IMR-90 (cell line): Measurements from ENCODE around the gene CLDN7. TPM values are rescaled to one million over a fixed set of nuclear protein-coding genes. Genes with fewer than 3 reads are reported as not detected.

Experiments used
- ATAC-seq: fragments of 200-7000 bp; cut with Tn5 transposase; 2 replicates; pipeline ENCODE4 v1.9.1; 2020; ENCODE audit warnings: low read depth, mild to moderate bottlenecking, moderate library complexity
- BruUV-seq: library from RNA; stranded (reverse); fragments of 400-500 nt; replicated peaks from 2 replicates; lab custom pipeline; 2021; lab: Mats Ljungman, UMichigan
- CTCF ChIA-PET: fragments of 300-600 bp; formaldehyde crosslinking; extraction: SDS; loops from one replicate; lab custom pipeline; 2021; ENCODE audit warnings: antibody characterized with exemption; lab: Yijun Ruan, JAX
- POLR2A ChIA-PET: fragments of 300-600 bp; sonication (Branson Sonifier 250); formaldehyde crosslinking; loops from one replicate; lab custom pipeline; 2022; ENCODE audit warnings: antibody characterized with exemption; ENCODE audit not compliant: unreplicated experiment; lab: Charles Lee
- DNase-seq: peaks from one replicate; pipeline ENCODE4 v3.0.0; 2013
- H2AFZ ChIP-seq: replicated peaks from 2 replicates; pipeline ENCODE3; 2013; ENCODE audit warnings: low read length, mild to moderate bottlenecking; ENCODE audit not compliant: poor library complexity
- H2AK5ac ChIP-seq: 2 replicates; pipeline ENCODE4 v1.6.1; 2013; ENCODE audit warnings: low read depth, low read length, inconsistent platforms
- H2AK9ac ChIP-seq: replicated peaks from 2 replicates; pipeline ENCODE3; 2013; ENCODE audit warnings: mild to moderate bottlenecking, low read depth, low read length, moderate library complexity; ENCODE audit not compliant: poor library complexity
- H2BK120ac ChIP-seq: 2 replicates; pipeline ENCODE4 v1.6.1; 2013; ENCODE audit warnings: low read depth, low read length, inconsistent platforms
- H2BK15ac ChIP-seq: 3 replicates; pipeline ENCODE4 v1.6.1; 2013; ENCODE audit warnings: low read depth, low read length, inconsistent platforms
- H2BK20ac ChIP-seq: 2 replicates; pipeline ENCODE4 v1.6.1; 2013; ENCODE audit warnings: low read depth, mild to moderate bottlenecking, inconsistent platforms, low read length, moderate library complexity
- H2BK5ac ChIP-seq: 2 replicates; pipeline ENCODE4 v1.6.1; 2013; ENCODE audit warnings: mild to moderate bottlenecking, low read depth, low read length, inconsistent platforms; ENCODE audit not compliant: poor library complexity, severe bottlenecking
- H3K14ac ChIP-seq: replicated peaks from 2 replicates; pipeline ENCODE4 v1.6.1; 2013; ENCODE audit warnings: low read depth, low read length, inconsistent platforms
- H3K18ac ChIP-seq: 2 replicates; pipeline ENCODE4 v1.6.1; 2013; ENCODE audit warnings: low read depth, low read length, control low read depth
- H3K23ac ChIP-seq: 2 replicates; pipeline ENCODE4 v1.6.1; 2013; ENCODE audit warnings: low read depth, low read length, inconsistent platforms
- H3K27ac ChIP-seq: 2 replicates; pipeline ENCODE4 v1.5.1; 2013; ENCODE audit warnings: mild to moderate bottlenecking, control low read depth, low read length; ENCODE audit not compliant: insufficient read depth
- H3K27me3 ChIP-seq: 2 replicates; pipeline ENCODE4 v1.6.1; 2013; ENCODE audit warnings: low read length; ENCODE audit not compliant: control insufficient read depth, insufficient read depth
- H3K36me3 ChIP-seq: 2 replicates; pipeline ENCODE4 v1.6.1; 2013; ENCODE audit warnings: low read length, mixed read lengths; ENCODE audit not compliant: control insufficient read depth, insufficient read depth
- H3K4ac ChIP-seq: 2 replicates; pipeline ENCODE4 v1.6.1; 2013; ENCODE audit warnings: low read depth, low read length, inconsistent platforms
- H3K4me1 ChIP-seq: 2 replicates; pipeline ENCODE4 v1.6.1; 2013; ENCODE audit warnings: low read length, mixed read lengths; ENCODE audit not compliant: control insufficient read depth, insufficient read depth
- H3K4me2 ChIP-seq: 2 replicates; pipeline ENCODE4 v1.6.1; 2013; ENCODE audit warnings: low read depth, mild to moderate bottlenecking, control low read depth, low read length, moderate library complexity
- H3K4me3 ChIP-seq: 2 replicates; pipeline ENCODE4 v1.5.1; 2013; ENCODE audit warnings: low read depth, mild to moderate bottlenecking, control low read depth, low read length, moderate library complexity; ENCODE audit not compliant: insufficient read depth
- H3K56ac ChIP-seq: 2 replicates; pipeline ENCODE4 v1.6.1; 2013; ENCODE audit warnings: low read length, inconsistent platforms; ENCODE audit not compliant: insufficient read depth; ENCODE audit errors: extremely low read depth
- H3K79me1 ChIP-seq, 2 experiments: 2 replicates each; pipeline ENCODE4 v1.6.1; 2013; ENCODE audit warnings: low read length in 2 of 2, inconsistent platforms in 1 of 2, low read depth in 1 of 2
- H3K9ac ChIP-seq: 2 replicates; pipeline ENCODE4 v1.6.1; 2013; ENCODE audit warnings: low read depth, low read length, control low read depth
- H3K9me1 ChIP-seq: 2 replicates; pipeline ENCODE4 v1.6.1; 2013; ENCODE audit warnings: low read length, inconsistent platforms; ENCODE audit not compliant: insufficient read depth
- H3K9me3 ChIP-seq: 2 replicates; pipeline ENCODE4 v1.6.1; 2013; ENCODE audit warnings: low read length; ENCODE audit not compliant: control insufficient read depth, insufficient read depth
- H4K20me1 ChIP-seq: 2 replicates; pipeline ENCODE4 v1.6.1; 2013; ENCODE audit warnings: low read length, inconsistent platforms; ENCODE audit not compliant: insufficient read depth
- H4K5ac ChIP-seq: 2 replicates; pipeline ENCODE4 v1.6.1; 2013; ENCODE audit warnings: mild to moderate bottlenecking, low read depth, low read length, control low read depth
- H4K8ac ChIP-seq, 2 experiments: 2 replicates each; pipeline ENCODE4 v1.6.1; 2013; ENCODE audit warnings: low read depth in 2 of 2, low read length in 2 of 2, control low read depth in 1 of 2, inconsistent platforms in 1 of 2
- H4K91ac ChIP-seq: 2 replicates; pipeline ENCODE4 v1.6.1; 2013; ENCODE audit warnings: low read depth, low read length, inconsistent platforms; ENCODE audit not compliant: insufficient read depth
- CEBPB ChIP-seq: IDR thresholded peaks from 2 replicates; pipeline ENCODE4 v1.6.1; 2012; ENCODE audit warnings: low read depth, low read length, improper control_type of control experiment
- CHD1 ChIP-seq: IDR thresholded peaks from 2 replicates; pipeline ENCODE4 v1.6.1; 2012; ENCODE audit warnings: low read depth, low read length, improper control_type of control experiment
- FOS ChIP-seq: fragments of 150-350 bp; IDR thresholded peaks from 2 replicates; pipeline ENCODE4 v1.6.1; 2016; ENCODE audit warnings: low read depth, low read length
- MAFK ChIP-seq: IDR thresholded peaks from 2 replicates; pipeline ENCODE4 v1.6.1; 2012; ENCODE audit warnings: low read depth, low read length, improper control_type of control experiment
- RAD21 ChIP-seq: IDR thresholded peaks from 2 replicates; pipeline ENCODE4 v1.6.1; 2012; ENCODE audit warnings: low read length, improper control_type of control experiment
- SMC3 ChIP-seq: fragments of 150-350 bp; IDR thresholded peaks from 2 replicates; pipeline ENCODE4 v1.6.1; 2016; ENCODE audit warnings: low read depth, mild to moderate bottlenecking, antibody characterized with exemption, low read length, moderate library complexity
- WGBS, 2 experiments: methylation state at CpG; one replicate each; pipeline versions ENCODE4 v1.1.5 to v1.1.7; 2013; ENCODE audit warnings: missing lambda C conversion rate in 2 of 2; ENCODE audit not compliant: insufficient read length in 1 of 2; ENCODE audit errors: extremely low coverage in 2 of 2; 5-methylcytosine and 5-hydroxymethylcytosine counted together
- dilution Hi-C: fragments of 300-500 bp; cut with HindIII; formaldehyde crosslinking; loops from one replicate; pipeline ENCODE4 v1.14.3; 2018; ENCODE audit warnings: low sequenced_read_pairs; ENCODE audit not compliant: unreplicated experiment
- in situ Hi-C: fragments of 300-500 bp; cut with MboI; formaldehyde crosslinking; loops from 3 replicates; pipeline ENCODE4 v1.14.3; 2019; ENCODE audit warnings: low sequenced_read_pairs, inconsistent platforms, mixed read lengths
- intact Hi-C: fragments of 100-400 bp; cut with micrococcal nuclease; formaldehyde crosslinking; loops from 2 replicates; pipeline ENCODE4 v1.10.0; 2022
- polyA plus RNA-seq, 3 experiments: library from polyadenylated mRNA; depleted of rRNA; stranded (reverse); fragments of >200 nt; gene quantifications; 2 replicates each; pipeline ENCODE4 v1.2.3, GENCODE V29; 2012; ENCODE audit warnings: low replicate concordance in 1 of 3
- total RNA-seq: library from RNA; depleted of rRNA; stranded (reverse); fragments of >200 nt; gene quantifications from 2 replicates; pipeline ENCODE4 v1.2.3, GENCODE V29; 2012
- TF ChIP-seq, protein P1 (sequence below): conservative IDR thresholded peaks from 2 replicates; pipeline ENCODE4 v1.5.1; 2012; ENCODE audit warnings: mild to moderate bottlenecking, low read depth, low read length, improper control_type of control experiment

The CLDN7 gene
- total and polyA plus RNA-seq, 2 of the 4 experiments (the other 2 are of a cell fraction): 1.4 TPM

GRCh38 chr17:7213895-7214299 is 48.4 kb downstream of the CLDN7 start:
- Histone ChIP-seq H3K9me3 (no peaks in the 10 kb centered on the region), H3K36me3 (no peaks in the 10 kb centered on the region), H2AK9ac (peak overlapping the region; percentile 52), H2BK5ac (no peak overlapping the region), H3K79me1 (peaks cover 4 to 79% of the 10 kb centered on the region in 2 experiments; a peak in 3 of 4 replicates), H3K9ac (no peak overlapping the region), H2BK20ac (no peak overlapping the region), H3K14ac (no peak overlapping the region), H3K23ac (peak overlapping the region; percentile 8; the same call in 1 of the 2 replicates), H3K4me3 (peak overlapping the region; percentile 40), H4K20me1 (peaks cover 68% of the 10 kb centered on the region), H3K4ac (0 out of 2 replicates have a peak overlapping the region, but pooled peaks have one; percentile 12), H2AFZ (peak overlapping the region; percentile 73), H3K27me3 (no peaks in the 10 kb centered on the region), H2BK15ac (no peak overlapping the region), H4K91ac (no peak overlapping the region), H3K27ac (no peak overlapping the region), H2BK120ac (no peak overlapping the region), H3K4me1 (peaks cover 17% of the 10 kb centered on the region), H3K18ac (no peak overlapping the region), H3K4me2 (peak overlapping the region; percentile 88), H4K5ac (no peak overlapping the region), H3K56ac (no peak overlapping the region), H3K9me1 (peaks cover 15% of the 10 kb centered on the region), H2AK5ac (peak overlapping the region; percentile 63; the same call in 1 of the 2 replicates), H4K8ac (no peak overlapping the region; a peak in 1 of 4 replicates)
- CTCF ChIA-PET: interaction anchor here (1.1 kb wide), 1 partner anchor 169 kb away, joined by 6 read pairs; no protein-coding TSS in a partner anchor
- ATAC-seq (no peak), DNase-seq (peak; percentile 73)
- intact Hi-C loops (no loop called here), dilution Hi-C loops (no loop called here), in situ Hi-C loops (no loop called here)
- BruUV-seq: no TSS peak
- POLR2A ChIA-PET: interaction anchor here (1.1 kb wide), 1 partner anchor 10 kb away, joined by 3 read pairs; no protein-coding TSS in a partner anchor
- 4% methylated on average over 4 of the region's 15 CpGs; no CpG with 5 or more reads in 1 of the 2 experiments for WGBS, 2 experiments
- TF ChIP-seq SMC3 (peak; percentile 44), MAFK (no peak), CHD1 (0 out of 2 replicates have a peak, but pooled peaks have one; percentile 17), RAD21 (peak; percentile 29; the same call in 1 of the 2 replicates), CEBPB (peak; percentile 71), FOS (no peak)
- TF ChIP-seq, protein P1, sequence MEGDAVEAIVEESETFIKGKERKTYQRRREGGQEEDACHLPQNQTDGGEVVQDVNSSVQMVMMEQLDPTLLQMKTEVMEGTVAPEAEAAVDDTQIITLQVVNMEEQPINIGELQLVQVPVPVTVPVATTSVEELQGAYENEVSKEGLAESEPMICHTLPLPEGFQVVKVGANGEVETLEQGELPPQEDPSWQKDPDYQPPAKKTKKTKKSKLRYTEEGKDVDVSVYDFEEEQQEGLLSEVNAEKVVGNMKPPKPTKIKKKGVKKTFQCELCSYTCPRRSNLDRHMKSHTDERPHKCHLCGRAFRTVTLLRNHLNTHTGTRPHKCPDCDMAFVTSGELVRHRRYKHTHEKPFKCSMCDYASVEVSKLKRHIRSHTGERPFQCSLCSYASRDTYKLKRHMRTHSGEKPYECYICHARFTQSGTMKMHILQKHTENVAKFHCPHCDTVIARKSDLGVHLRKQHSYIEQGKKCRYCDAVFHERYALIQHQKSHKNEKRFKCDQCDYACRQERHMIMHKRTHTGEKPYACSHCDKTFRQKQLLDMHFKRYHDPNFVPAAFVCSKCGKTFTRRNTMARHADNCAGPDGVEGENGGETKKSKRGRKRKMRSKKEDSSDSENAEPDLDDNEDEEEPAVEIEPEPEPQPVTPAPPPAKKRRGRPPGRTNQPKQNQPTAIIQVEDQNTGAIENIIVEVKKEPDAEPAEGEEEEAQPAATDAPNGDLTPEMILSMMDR: peak; percentile 45
